Measurements from ENCODE around the gene APOB.

The APOB gene

DNA sequence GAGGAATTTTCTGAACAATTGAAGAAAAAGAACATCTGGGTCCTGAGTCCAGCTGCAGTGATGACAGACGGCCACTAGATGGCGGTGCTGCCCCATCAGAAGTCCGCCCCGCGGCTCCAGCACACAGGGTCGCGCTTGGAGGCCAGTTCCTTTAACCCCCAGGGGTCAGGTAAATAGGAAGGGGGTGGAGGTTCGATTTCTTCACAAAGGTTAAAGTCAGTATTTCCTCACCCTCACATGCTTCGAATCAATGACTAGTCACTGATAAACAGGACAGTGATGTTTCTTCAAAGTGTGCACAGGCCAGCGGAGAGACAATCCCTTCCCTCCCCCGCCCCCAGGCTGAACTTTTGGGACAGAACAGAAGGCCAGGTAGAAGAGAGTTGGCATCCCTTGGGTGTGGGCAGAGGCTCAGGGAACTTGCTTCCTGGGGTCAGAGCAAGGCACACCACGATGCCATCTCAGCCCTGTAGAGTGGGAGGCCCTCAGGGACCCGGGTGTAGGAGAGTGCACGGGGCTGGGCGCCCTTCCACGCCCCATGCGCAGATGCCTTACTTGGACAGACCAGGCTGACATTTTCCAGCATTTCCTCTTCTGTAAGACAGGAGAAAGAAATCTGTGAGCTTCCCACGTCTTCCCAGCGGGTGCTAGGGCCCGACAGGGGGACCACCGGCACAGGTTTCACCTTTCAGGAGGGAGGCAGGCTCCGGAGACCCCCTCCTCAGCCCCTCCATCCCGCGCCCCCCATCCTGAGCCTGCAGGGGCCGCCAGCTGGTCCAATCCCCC, 722 bp downstream of the APOB start:
- H3K27me3 ChIP-seq (ENCODE audit: control insufficient read depth in 1 of 2, insufficient read depth in 1 of 2, low read length in 2 of 2) = peaks cover 30 to 64% of the 10 kb centered on the region in 2 experiments
- no peak overlapping the region for H4K91ac ChIP-seq (ENCODE audit: low read length)
- H3K9me3 ChIP-seq (ENCODE audit: control insufficient read depth, low read length) = no peaks in the 10 kb centered on the region
- H3K4me3 ChIP-seq (ENCODE audit: insufficient read depth in 1 of 2, low read depth in 1 of 2, low read length in 2 of 2) = no peak overlapping the region
- H3K9ac ChIP-seq (ENCODE audit: low read length) = no peak overlapping the region
- H2BK5ac ChIP-seq (ENCODE audit: low read depth, low read length, poor library complexity, severe bottlenecking) = no peak overlapping the region
- H3K4me1 ChIP-seq (ENCODE audit: control insufficient read depth, insufficient read depth, low read depth, low read length) = peaks cover 4% of the 10 kb centered on the region
- WGBS = 8% methylated on average over 23 of the region's 25 CpGs
- no peak overlapping the region for H2AFZ ChIP-seq (ENCODE audit: low read depth, low read length)
- no peak overlapping the region for H3K23ac ChIP-seq (ENCODE audit: low read length in 2 of 2)
- no peak overlapping the region for H2BK12ac ChIP-seq (ENCODE audit: low read length in 2 of 2)
- H2BK15ac ChIP-seq (ENCODE audit: low read depth, poor library complexity, severe bottlenecking) = no peak overlapping the region
- no peak overlapping the region for H2AK5ac ChIP-seq (ENCODE audit: low read length, severe bottlenecking)
- H3K14ac ChIP-seq (ENCODE audit: low read length in 2 of 2) = no peak overlapping the region
- peak; percentile 50 for DNase-seq
- no peak overlapping the region for H3K4me2 ChIP-seq (ENCODE audit: low read length, poor library complexity, severe bottlenecking)
- no peaks in the 10 kb centered on the region for H3K36me3 ChIP-seq (ENCODE audit: control insufficient read depth in 1 of 2, insufficient read depth in 2 of 2, low read depth in 1 of 2, low read length in 2 of 2)
- H3K79me1 ChIP-seq (replicated peaks; ENCODE audit: low read length, poor library complexity, severe bottlenecking) = no peaks in the 10 kb centered on the region
- no peak overlapping the region for H3K18ac ChIP-seq (ENCODE audit: low read depth in 1 of 2, low read length in 2 of 2)
- H4K8ac ChIP-seq (ENCODE audit: low read length) = no peak overlapping the region
- no peak overlapping the region for H3K27ac ChIP-seq (ENCODE audit: low read length, poor library complexity, severe bottlenecking)
- no peak overlapping the region for H2BK120ac ChIP-seq (ENCODE audit: low read depth, low read length)
- H3K4ac ChIP-seq (ENCODE audit: low read depth in 1 of 2, low read length in 2 of 2) = no peak overlapping the region

DNA sequence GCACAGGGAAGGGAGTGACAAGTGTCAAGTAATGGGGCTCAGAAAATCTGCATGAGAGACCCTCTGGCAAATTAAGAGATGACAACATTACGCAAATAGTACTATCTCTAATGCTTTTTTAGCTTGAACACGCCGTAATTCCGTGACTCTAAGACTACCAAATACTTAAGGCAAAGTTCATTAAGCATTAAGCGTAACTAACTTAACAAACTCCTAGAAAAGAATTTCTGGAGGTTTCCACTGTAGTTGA, 1.2 kb downstream of the APOB start:
- no peak overlapping the region for H3K9ac ChIP-seq (ENCODE audit: low read length)
- no peak overlapping the region for H2BK12ac ChIP-seq (ENCODE audit: low read length in 2 of 2)
- H3K79me1 ChIP-seq (replicated peaks; ENCODE audit: low read length, poor library complexity, severe bottlenecking) = no peaks in the 10 kb centered on the region
- no peak overlapping the region for H2BK15ac ChIP-seq (ENCODE audit: low read depth, poor library complexity, severe bottlenecking)
- H3K27ac ChIP-seq (ENCODE audit: low read length, poor library complexity, severe bottlenecking) = no peak overlapping the region
- no peak overlapping the region for H3K23ac ChIP-seq (ENCODE audit: low read length in 2 of 2)
- WGBS = 40% methylated on average over 3 of the region's 5 CpGs
- H3K4ac ChIP-seq (ENCODE audit: low read depth in 1 of 2, low read length in 2 of 2) = no peak overlapping the region
- no peak overlapping the region for H4K91ac ChIP-seq (ENCODE audit: low read length)
- no peak for DNase-seq
- H2AK5ac ChIP-seq (ENCODE audit: low read length, severe bottlenecking) = no peak overlapping the region
- H3K36me3 ChIP-seq (ENCODE audit: control insufficient read depth in 1 of 2, insufficient read depth in 2 of 2, low read depth in 1 of 2, low read length in 2 of 2) = no peaks in the 10 kb centered on the region
- peaks cover 30 to 64% of the 10 kb centered on the region in 2 experiments for H3K27me3 ChIP-seq (ENCODE audit: control insufficient read depth in 1 of 2, insufficient read depth in 1 of 2, low read length in 2 of 2)
- peaks cover 4% of the 10 kb centered on the region for H3K4me1 ChIP-seq (ENCODE audit: control insufficient read depth, insufficient read depth, low read depth, low read length)
- no peak overlapping the region for H2AFZ ChIP-seq (ENCODE audit: low read depth, low read length)
- H3K9me3 ChIP-seq (ENCODE audit: control insufficient read depth, low read length) = no peaks in the 10 kb centered on the region
- H2BK5ac ChIP-seq (ENCODE audit: low read depth, low read length, poor library complexity, severe bottlenecking) = no peak overlapping the region
- no peak overlapping the region for H3K4me3 ChIP-seq (ENCODE audit: insufficient read depth in 1 of 2, low read depth in 1 of 2, low read length in 2 of 2)
- H2BK120ac ChIP-seq (ENCODE audit: low read depth, low read length) = no peak overlapping the region
- H3K4me2 ChIP-seq (ENCODE audit: low read length, poor library complexity, severe bottlenecking) = no peak overlapping the region
- no peak overlapping the region for H3K14ac ChIP-seq (ENCODE audit: low read length in 2 of 2)
- H3K18ac ChIP-seq (ENCODE audit: low read depth in 1 of 2, low read length in 2 of 2) = no peak overlapping the region
- H4K8ac ChIP-seq (ENCODE audit: low read length) = no peak overlapping the region

DNA sequence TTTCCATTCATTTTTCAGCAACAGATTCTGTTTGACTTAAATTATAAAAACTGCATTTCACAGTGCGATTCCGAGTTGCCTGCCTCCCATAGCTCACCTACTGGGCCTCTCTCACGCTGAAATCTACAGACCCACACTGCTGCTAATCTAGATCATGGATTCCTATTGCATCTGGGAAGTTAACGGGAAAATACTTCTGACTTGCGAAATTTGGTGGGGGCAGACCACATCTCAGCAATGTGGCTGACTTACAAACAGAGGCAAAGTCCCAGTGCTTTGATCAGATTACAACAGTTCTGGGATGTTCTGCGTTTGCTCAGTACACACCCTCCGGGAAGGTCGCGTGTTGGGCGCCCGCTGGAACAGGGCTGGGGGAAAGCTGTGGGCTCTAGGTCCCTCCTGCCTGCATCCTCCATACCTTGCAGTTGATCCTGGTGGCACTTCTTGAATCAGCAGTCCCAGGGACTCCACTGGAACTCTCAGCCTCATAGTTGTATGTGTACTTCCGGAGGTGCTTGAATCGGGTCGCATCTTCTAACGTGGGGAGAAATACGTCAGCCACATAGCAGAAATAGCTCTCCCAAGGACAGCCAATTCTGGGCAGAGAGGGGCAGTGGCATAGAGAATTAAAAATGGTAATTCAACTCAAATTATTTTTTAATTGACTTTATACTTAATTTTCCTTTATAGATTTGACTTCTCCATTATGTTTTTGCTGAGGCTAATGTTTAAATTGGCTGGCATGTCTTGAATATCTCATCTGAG, 1.7 kb downstream of the APOB start:
- WGBS = 75% methylated on average over 15 of the region's 16 CpGs
- no peak overlapping the region for H3K4ac ChIP-seq (ENCODE audit: low read depth in 1 of 2, low read length in 2 of 2)
- H4K8ac ChIP-seq (ENCODE audit: low read length) = no peak overlapping the region
- no peak overlapping the region for H3K14ac ChIP-seq (ENCODE audit: low read length in 2 of 2)
- H2BK15ac ChIP-seq (ENCODE audit: low read depth, poor library complexity, severe bottlenecking) = no peak overlapping the region
- H3K4me2 ChIP-seq (ENCODE audit: low read length, poor library complexity, severe bottlenecking) = no peak overlapping the region
- peaks cover 4% of the 10 kb centered on the region for H3K4me1 ChIP-seq (ENCODE audit: control insufficient read depth, insufficient read depth, low read depth, low read length)
- H3K36me3 ChIP-seq (ENCODE audit: control insufficient read depth in 1 of 2, insufficient read depth in 2 of 2, low read depth in 1 of 2, low read length in 2 of 2) = no peaks in the 10 kb centered on the region
- no peak overlapping the region for H3K23ac ChIP-seq (ENCODE audit: low read length in 2 of 2)
- H3K27ac ChIP-seq (ENCODE audit: low read length, poor library complexity, severe bottlenecking) = no peak overlapping the region
- H2BK5ac ChIP-seq (ENCODE audit: low read depth, low read length, poor library complexity, severe bottlenecking) = no peak overlapping the region
- no peaks in the 10 kb centered on the region for H3K9me3 ChIP-seq (ENCODE audit: control insufficient read depth, low read length)
- no peak overlapping the region for H2AFZ ChIP-seq (ENCODE audit: low read depth, low read length)
- DNase-seq = no peak
- no peak overlapping the region for H2AK5ac ChIP-seq (ENCODE audit: low read length, severe bottlenecking)
- H3K4me3 ChIP-seq (ENCODE audit: insufficient read depth in 1 of 2, low read depth in 1 of 2, low read length in 2 of 2) = no peak overlapping the region
- H3K79me1 ChIP-seq (replicated peaks; ENCODE audit: low read length, poor library complexity, severe bottlenecking) = no peaks in the 10 kb centered on the region
- peaks cover 30 to 64% of the 10 kb centered on the region in 2 experiments for H3K27me3 ChIP-seq (ENCODE audit: control insufficient read depth in 1 of 2, insufficient read depth in 1 of 2, low read length in 2 of 2)
- H4K91ac ChIP-seq (ENCODE audit: low read length) = no peak overlapping the region
- H3K9ac ChIP-seq (ENCODE audit: low read length) = no peak overlapping the region
- H2BK12ac ChIP-seq (ENCODE audit: low read length in 2 of 2) = no peak overlapping the region
- H3K18ac ChIP-seq (ENCODE audit: low read depth in 1 of 2, low read length in 2 of 2) = no peak overlapping the region
- H2BK120ac ChIP-seq (ENCODE audit: low read depth, low read length) = no peak overlapping the region

DNA sequence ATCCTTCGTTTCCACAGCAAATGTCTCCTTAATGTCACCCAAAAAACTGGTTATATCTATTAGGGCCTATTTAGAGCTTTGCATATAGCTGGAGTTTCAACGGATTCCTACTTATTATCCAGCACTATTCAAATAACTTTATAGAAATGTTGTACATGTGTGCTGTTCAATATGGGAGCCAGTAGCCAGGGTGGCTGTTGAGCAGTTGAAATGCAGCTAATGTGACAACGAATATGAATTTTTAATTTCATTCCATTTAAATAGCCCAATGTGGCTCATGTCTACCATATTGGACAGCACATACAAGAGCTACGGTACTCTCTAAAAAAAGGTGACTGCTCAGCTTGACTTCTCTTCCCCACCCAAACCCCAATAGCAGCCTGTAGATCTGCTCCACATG, 2.4 kb downstream of the APOB start:
- no peak overlapping the region for H3K4me3 ChIP-seq (ENCODE audit: insufficient read depth in 1 of 2, low read depth in 1 of 2, low read length in 2 of 2)
- H3K36me3 ChIP-seq (ENCODE audit: control insufficient read depth in 1 of 2, insufficient read depth in 2 of 2, low read depth in 1 of 2, low read length in 2 of 2) = no peaks in the 10 kb centered on the region
- H3K79me1 ChIP-seq (replicated peaks; ENCODE audit: low read length, poor library complexity, severe bottlenecking) = no peaks in the 10 kb centered on the region

More for the DNA sequence above, 2.4 kb downstream of the APOB start:
- H2AFZ ChIP-seq (ENCODE audit: low read depth, low read length) = no peak overlapping the region
- DNase-seq = no peak
- no peak overlapping the region for H2BK15ac ChIP-seq (ENCODE audit: low read depth, poor library complexity, severe bottlenecking)
- H3K4me2 ChIP-seq (ENCODE audit: low read length, poor library complexity, severe bottlenecking) = no peak overlapping the region
- H4K8ac ChIP-seq (ENCODE audit: low read length) = no peak overlapping the region
- no peaks in the 10 kb centered on the region for H3K9me3 ChIP-seq (ENCODE audit: control insufficient read depth, low read length)
- H3K14ac ChIP-seq (ENCODE audit: low read length in 2 of 2) = no peak overlapping the region
- no peak overlapping the region for H2AK5ac ChIP-seq (ENCODE audit: low read length, severe bottlenecking)
- no peak overlapping the region for H3K9ac ChIP-seq (ENCODE audit: low read length)
- H2BK5ac ChIP-seq (ENCODE audit: low read depth, low read length, poor library complexity, severe bottlenecking) = no peak overlapping the region
- peaks cover 4% of the 10 kb centered on the region for H3K4me1 ChIP-seq (ENCODE audit: control insufficient read depth, insufficient read depth, low read depth, low read length)
- H4K91ac ChIP-seq (ENCODE audit: low read length) = no peak overlapping the region
- no peak overlapping the region for H2BK120ac ChIP-seq (ENCODE audit: low read depth, low read length)
- no peak overlapping the region for H3K27ac ChIP-seq (ENCODE audit: low read length, poor library complexity, severe bottlenecking)
- no peak overlapping the region for H2BK12ac ChIP-seq (ENCODE audit: low read length in 2 of 2)
- H3K27me3 ChIP-seq (ENCODE audit: control insufficient read depth in 1 of 2, insufficient read depth in 1 of 2, low read length in 2 of 2) = peaks cover 28 to 61% of the 10 kb centered on the region in 2 experiments
- H3K23ac ChIP-seq (ENCODE audit: low read length in 2 of 2) = no peak overlapping the region
- H3K18ac ChIP-seq (ENCODE audit: low read depth in 1 of 2, low read length in 2 of 2) = no peak overlapping the region
- H3K4ac ChIP-seq (ENCODE audit: low read depth in 1 of 2, low read length in 2 of 2) = no peak overlapping the region
- 86% methylated on average over 2 of the region's 4 CpGs for WGBS
